SK-N-SH treated with all-trans-retinoic acid at 6 μM for 48 hours (cell line): Measurements from ENCODE around the gene MACC1.

Source experiments
- ATAC-seq: fragments of 200-7000 bp; cut with Tn5 transposase; 3 replicates; pipeline ENCODE4 v1.9.1; 2020; ENCODE audit warnings: mild to moderate bottlenecking, moderate library complexity
- ARNTL ChIP-seq: fragments of 450-650 bp; formaldehyde crosslinking; IDR thresholded peaks from 2 replicates; pipeline ENCODE4 v1.5.0; 2020; ENCODE audit warnings: low read depth, mild to moderate bottlenecking, moderate library complexity, borderline replicate concordance
- BACH2 ChIP-seq: fragments of 250-450 bp; sonication (Bioruptor Pico); IDR thresholded peaks from 2 replicates; pipeline ENCODE4 v1.9.0; 2021; ENCODE audit warnings: mild to moderate bottlenecking, borderline replicate concordance
- CREB5 ChIP-seq: fragments of 250-450 bp; sonication (Bioruptor Pico); IDR thresholded peaks from 2 replicates; pipeline ENCODE4 v1.5.1; 2020; ENCODE audit warnings: low read depth, mild to moderate bottlenecking, moderate library complexity
- CSDC2 ChIP-seq: fragments of 250-450 bp; sonication (Bioruptor Pico); IDR thresholded peaks from 2 replicates; pipeline ENCODE4 v1.5.0; 2020; ENCODE audit warnings: mild to moderate bottlenecking, moderate library complexity
- ESRRG ChIP-seq: fragments of 250-450 bp; sonication (Bioruptor Pico); IDR thresholded peaks from 2 replicates; pipeline ENCODE4 v1.6.1; 2021; ENCODE audit warnings: mild to moderate bottlenecking
- GLIS3 ChIP-seq: fragments of 250-450 bp; sonication (Bioruptor Pico); IDR thresholded peaks from 2 replicates; pipeline ENCODE4 v1.5.0; 2020; ENCODE audit warnings: mild to moderate bottlenecking, moderate library complexity
- ISL1 ChIP-seq: fragments of 250-450 bp; sonication (Bioruptor Pico); IDR thresholded peaks from 2 replicates; pipeline ENCODE4 v2.1.2; 2022; ENCODE audit warnings: mild to moderate bottlenecking, moderate library complexity
- OSR1 ChIP-seq: fragments of 250-450 bp; sonication (Bioruptor Pico); IDR thresholded peaks from 2 replicates; pipeline ENCODE4 v1.8.0; 2022; ENCODE audit warnings: moderate library complexity, mild to moderate bottlenecking, inconsistent platforms
- PPARA ChIP-seq: fragments of 250-450 bp; sonication (Bioruptor Pico); IDR thresholded peaks from 2 replicates; pipeline ENCODE4 v1.5.0; 2020; ENCODE audit warnings: mild to moderate bottlenecking, borderline replicate concordance
- RARB ChIP-seq: fragments of 250-450 bp; sonication (Bioruptor Pico); IDR thresholded peaks from 2 replicates; pipeline ENCODE4 v1.8.0; 2021; ENCODE audit warnings: mild to moderate bottlenecking, moderate library complexity
- SNAI2 ChIP-seq: fragments of 250-450 bp; sonication (Bioruptor Pico); IDR thresholded peaks from 2 replicates; pipeline ENCODE4 v1.5.0; 2020; ENCODE audit warnings: mild to moderate bottlenecking, moderate library complexity
- TCF4 ChIP-seq: fragments of 250-450 bp; sonication (Bioruptor Pico); IDR thresholded peaks from 2 replicates; pipeline ENCODE4 v1.8.0; 2021; ENCODE audit warnings: mild to moderate bottlenecking, moderate library complexity, borderline replicate concordance
- TOX ChIP-seq: fragments of 250-450 bp; sonication (Bioruptor Pico); IDR thresholded peaks from 2 replicates; pipeline ENCODE4 v1.8.0; 2021; ENCODE audit warnings: mild to moderate bottlenecking, moderate library complexity, borderline replicate concordance
- ZC3H10 ChIP-seq: fragments of 250-450 bp; sonication (Bioruptor Pico); IDR thresholded peaks from 2 replicates; pipeline ENCODE4 v1.5.1; 2021; ENCODE audit warnings: mild to moderate bottlenecking, moderate library complexity
- ZFP3 ChIP-seq: fragments of 250-450 bp; sonication (Bioruptor Pico); IDR thresholded peaks from 2 replicates; pipeline ENCODE4 v1.5.0; 2020; ENCODE audit warnings: mild to moderate bottlenecking, moderate library complexity
- ZFP30 ChIP-seq: fragments of 450-650 bp; formaldehyde crosslinking; IDR thresholded peaks from 2 replicates; pipeline ENCODE4 v1.5.0; 2022; ENCODE audit warnings: mild to moderate bottlenecking, moderate library complexity
- ZNF565 ChIP-seq: fragments of 450-650 bp; formaldehyde crosslinking; conservative IDR thresholded peaks from 2 replicates; pipeline ENCODE4 v1.5.0; 2020; ENCODE audit warnings: low read depth, mild to moderate bottlenecking, moderate library complexity
- ZNF70 ChIP-seq: fragments of 450-650 bp; formaldehyde crosslinking; IDR thresholded peaks from 2 replicates; pipeline ENCODE4 v1.5.0; 2020; ENCODE audit warnings: mild to moderate bottlenecking, moderate library complexity
- ZNF8 ChIP-seq: fragments of 450-650 bp; formaldehyde crosslinking; IDR thresholded peaks from 2 replicates; pipeline ENCODE4 v1.5.0; 2020; ENCODE audit warnings: mild to moderate bottlenecking, moderate library complexity
- TF ChIP-seq, protein P1 (sequence below): fragments of 250-450 bp; sonication (Bioruptor Pico); IDR thresholded peaks from 2 replicates; pipeline ENCODE4 v1.5.1; 2021; ENCODE audit warnings: mild to moderate bottlenecking, moderate library complexity
- TF ChIP-seq, protein P2 (sequence below): fragments of 250-450 bp; sonication (Bioruptor Pico); IDR thresholded peaks from 2 replicates; pipeline ENCODE4 v1.8.0; 2020; ENCODE audit warnings: mild to moderate bottlenecking, moderate library complexity, borderline replicate concordance
- TF ChIP-seq, protein P3 (sequence below): fragments of 250-450 bp; sonication (Bioruptor Pico); IDR thresholded peaks from 2 replicates; pipeline ENCODE4 v1.5.0; 2020; ENCODE audit warnings: mild to moderate bottlenecking, moderate library complexity

MACC1 gene

GRCh38 chr7:20153999-20154398 lies 63.2 kb downstream of the MACC1 start:
- no peak for ATAC-seq
- no peak for TF ChIP-seq ZFP30
- TF ChIP-seq ZNF565 (CRISPR knock-in tag) = no peak
- TF ChIP-seq SNAI2 (CRISPR knock-in tag) = no peak
- TF ChIP-seq ESRRG (CRISPR knock-in tag) = no peak
- TF ChIP-seq, protein P1, sequence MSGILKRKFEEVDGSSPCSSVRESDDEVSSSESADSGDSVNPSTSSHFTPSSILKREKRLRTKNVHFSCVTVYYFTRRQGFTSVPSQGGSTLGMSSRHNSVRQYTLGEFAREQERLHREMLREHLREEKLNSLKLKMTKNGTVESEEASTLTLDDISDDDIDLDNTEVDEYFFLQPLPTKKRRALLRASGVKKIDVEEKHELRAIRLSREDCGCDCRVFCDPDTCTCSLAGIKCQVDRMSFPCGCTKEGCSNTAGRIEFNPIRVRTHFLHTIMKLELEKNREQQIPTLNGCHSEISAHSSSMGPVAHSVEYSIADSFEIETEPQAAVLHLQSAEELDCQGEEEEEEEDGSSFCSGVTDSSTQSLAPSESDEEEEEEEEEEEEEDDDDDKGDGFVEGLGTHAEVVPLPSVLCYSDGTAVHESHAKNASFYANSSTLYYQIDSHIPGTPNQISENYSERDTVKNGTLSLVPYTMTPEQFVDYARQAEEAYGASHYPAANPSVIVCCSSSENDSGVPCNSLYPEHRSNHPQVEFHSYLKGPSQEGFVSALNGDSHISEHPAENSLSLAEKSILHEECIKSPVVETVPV (CRISPR knock-in tag) = no peak
- no peak for TF ChIP-seq TCF4
- no peak for TF ChIP-seq ZC3H10 (CRISPR knock-in tag)
- TF ChIP-seq ARNTL (CRISPR knock-in tag) = no peak
- TF ChIP-seq, protein P2, sequence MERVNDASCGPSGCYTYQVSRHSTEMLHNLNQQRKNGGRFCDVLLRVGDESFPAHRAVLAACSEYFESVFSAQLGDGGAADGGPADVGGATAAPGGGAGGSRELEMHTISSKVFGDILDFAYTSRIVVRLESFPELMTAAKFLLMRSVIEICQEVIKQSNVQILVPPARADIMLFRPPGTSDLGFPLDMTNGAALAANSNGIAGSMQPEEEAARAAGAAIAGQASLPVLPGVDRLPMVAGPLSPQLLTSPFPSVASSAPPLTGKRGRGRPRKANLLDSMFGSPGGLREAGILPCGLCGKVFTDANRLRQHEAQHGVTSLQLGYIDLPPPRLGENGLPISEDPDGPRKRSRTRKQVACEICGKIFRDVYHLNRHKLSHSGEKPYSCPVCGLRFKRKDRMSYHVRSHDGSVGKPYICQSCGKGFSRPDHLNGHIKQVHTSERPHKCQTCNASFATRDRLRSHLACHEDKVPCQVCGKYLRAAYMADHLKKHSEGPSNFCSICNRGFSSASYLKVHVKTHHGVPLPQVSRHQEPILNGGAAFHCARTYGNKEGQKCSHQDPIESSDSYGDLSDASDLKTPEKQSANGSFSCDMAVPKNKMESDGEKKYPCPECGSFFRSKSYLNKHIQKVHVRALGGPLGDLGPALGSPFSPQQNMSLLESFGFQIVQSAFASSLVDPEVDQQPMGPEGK (CRISPR knock-in tag) = no peak
- no peak for TF ChIP-seq CREB5 (CRISPR knock-in tag)
- no peak for TF ChIP-seq OSR1 (CRISPR knock-in tag)
- TF ChIP-seq BACH2 (CRISPR knock-in tag) = no peak
- no peak for TF ChIP-seq ZNF70 (CRISPR knock-in tag)
- no peak for TF ChIP-seq CSDC2 (CRISPR knock-in tag)
- no peak for TF ChIP-seq GLIS3 (CRISPR knock-in tag)

DNA sequence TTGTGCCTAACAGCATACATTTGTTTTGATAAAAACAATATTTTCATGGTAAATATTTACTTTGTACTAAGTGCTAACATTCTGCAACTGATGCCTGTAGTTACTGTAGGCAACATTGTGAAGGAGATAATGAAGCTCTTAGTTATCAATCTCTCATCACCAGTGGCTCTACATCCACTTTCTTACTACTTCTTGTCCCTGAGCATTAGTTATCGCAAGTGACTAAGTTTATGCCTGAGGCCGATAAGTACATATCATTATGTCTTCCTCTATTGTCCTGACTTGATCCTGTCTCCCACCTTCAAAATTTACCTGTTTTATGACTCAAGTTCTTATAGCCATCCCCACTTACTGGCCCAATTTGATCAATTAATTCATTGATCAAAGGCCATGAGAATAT lies 63.6 kb downstream of the MACC1 start:
- no peak for ATAC-seq
- TF ChIP-seq GLIS3 (CRISPR knock-in tag) (no peak), SNAI2 (CRISPR knock-in tag) (no peak), TCF4 (no peak), ESRRG (CRISPR knock-in tag) (no peak), ZFP3 (CRISPR knock-in tag) (no peak), BACH2 (CRISPR knock-in tag) (no peak), CSDC2 (CRISPR knock-in tag) (no peak), PPARA (no peak), CREB5 (CRISPR knock-in tag) (no peak), RARB (no peak), ZFP30 (no peak)
- TF ChIP-seq, protein P1 (CRISPR knock-in tag) = no peak

DNA sequence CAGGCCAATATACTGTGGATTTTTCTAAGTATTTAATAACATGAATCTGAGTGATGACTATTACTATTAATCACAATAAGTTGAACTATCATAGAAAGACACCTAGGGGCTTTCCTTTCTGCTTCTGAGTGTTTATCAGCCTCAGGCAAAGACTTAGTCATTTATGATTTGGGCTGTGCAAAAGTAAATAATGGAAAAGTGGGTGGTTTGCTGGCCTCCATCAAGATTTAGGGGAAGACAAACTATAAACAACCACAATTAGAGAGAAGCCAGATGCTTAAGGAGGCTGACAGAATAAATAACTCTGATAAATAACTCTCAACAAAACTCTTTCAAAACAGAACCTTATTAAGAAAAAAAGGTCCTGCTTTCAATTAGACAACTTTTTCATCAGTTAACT lies 64.7 kb downstream of the MACC1 start:
- no peak for ATAC-seq

More for the DNA sequence above, 64.7 kb downstream of the MACC1 start:
- TF ChIP-seq SNAI2 (CRISPR knock-in tag) (no peak), OSR1 (CRISPR knock-in tag) (no peak), RARB (no peak), ZNF8 (no peak), ARNTL (CRISPR knock-in tag) (no peak), TOX (CRISPR knock-in tag) (no peak), ZFP3 (CRISPR knock-in tag) (no peak), CREB5 (CRISPR knock-in tag) (no peak), ISL1 (CRISPR knock-in tag) (no peak), ZNF70 (CRISPR knock-in tag) (no peak), ESRRG (CRISPR knock-in tag) (no peak)
- TF ChIP-seq, protein P2 (CRISPR knock-in tag) = no peak
- TF ChIP-seq, protein P3, sequence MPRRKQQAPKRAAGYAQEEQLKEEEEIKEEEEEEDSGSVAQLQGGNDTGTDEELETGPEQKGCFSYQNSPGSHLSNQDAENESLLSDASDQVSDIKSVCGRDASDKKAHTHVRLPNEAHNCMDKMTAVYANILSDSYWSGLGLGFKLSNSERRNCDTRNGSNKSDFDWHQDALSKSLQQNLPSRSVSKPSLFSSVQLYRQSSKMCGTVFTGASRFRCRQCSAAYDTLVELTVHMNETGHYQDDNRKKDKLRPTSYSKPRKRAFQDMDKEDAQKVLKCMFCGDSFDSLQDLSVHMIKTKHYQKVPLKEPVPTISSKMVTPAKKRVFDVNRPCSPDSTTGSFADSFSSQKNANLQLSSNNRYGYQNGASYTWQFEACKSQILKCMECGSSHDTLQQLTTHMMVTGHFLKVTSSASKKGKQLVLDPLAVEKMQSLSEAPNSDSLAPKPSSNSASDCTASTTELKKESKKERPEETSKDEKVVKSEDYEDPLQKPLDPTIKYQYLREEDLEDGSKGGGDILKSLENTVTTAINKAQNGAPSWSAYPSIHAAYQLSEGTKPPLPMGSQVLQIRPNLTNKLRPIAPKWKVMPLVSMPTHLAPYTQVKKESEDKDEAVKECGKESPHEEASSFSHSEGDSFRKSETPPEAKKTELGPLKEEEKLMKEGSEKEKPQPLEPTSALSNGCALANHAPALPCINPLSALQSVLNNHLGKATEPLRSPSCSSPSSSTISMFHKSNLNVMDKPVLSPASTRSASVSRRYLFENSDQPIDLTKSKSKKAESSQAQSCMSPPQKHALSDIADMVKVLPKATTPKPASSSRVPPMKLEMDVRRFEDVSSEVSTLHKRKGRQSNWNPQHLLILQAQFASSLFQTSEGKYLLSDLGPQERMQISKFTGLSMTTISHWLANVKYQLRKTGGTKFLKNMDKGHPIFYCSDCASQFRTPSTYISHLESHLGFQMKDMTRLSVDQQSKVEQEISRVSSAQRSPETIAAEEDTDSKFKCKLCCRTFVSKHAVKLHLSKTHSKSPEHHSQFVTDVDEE (CRISPR knock-in tag) = no peak
